Loucy (cell line): ENCODE results near the gene CLK3.

Source experiments
- H2AFZ ChIP-seq: fragments of 200-600 bp; sonication (generic); 2 replicates; pipeline ENCODE4 v1.6.0; 2016; ENCODE audit warnings: antibody characterized with exemption, mild to moderate bottlenecking, low read length, moderate library complexity
- H3F3A ChIP-seq: fragments of 200-600 bp; 2 replicates; pipeline ENCODE4 v1.6.0; 2016; ENCODE audit warnings: antibody characterized with exemption, low read depth, mild to moderate bottlenecking
- H3K27me3 ChIP-seq: fragments of 200-600 bp; sonication (generic); 2 replicates; pipeline ENCODE4 v1.6.1; 2014; ENCODE audit warnings: low read length, mild to moderate bottlenecking; ENCODE audit not compliant: insufficient read depth, poor library complexity, severe bottlenecking
- H3K36me3 ChIP-seq: fragments of 200-600 bp; sonication (generic); 2 replicates; pipeline ENCODE4 v1.6.1; 2016; ENCODE audit warnings: low read length; ENCODE audit not compliant: insufficient read depth
- H3K4me1 ChIP-seq: fragments of 200-600 bp; sonication (generic); 2 replicates; pipeline ENCODE4 v1.5.1; 2014; ENCODE audit warnings: low read length, mild to moderate bottlenecking; ENCODE audit not compliant: insufficient read depth, poor library complexity, severe bottlenecking
- H3K4me2 ChIP-seq: fragments of 200-600 bp; sonication (generic); 2 replicates; pipeline ENCODE4 v1.6.0; 2014; ENCODE audit warnings: antibody characterized with exemption, low read length, low read depth, mild to moderate bottlenecking; ENCODE audit not compliant: poor library complexity, severe bottlenecking
- H3K4me3 ChIP-seq: fragments of 200-600 bp; sonication (generic); 2 replicates; pipeline ENCODE4 v1.5.1; 2014; ENCODE audit warnings: low read length, mild to moderate bottlenecking, mixed read lengths; ENCODE audit not compliant: poor library complexity, severe bottlenecking
- H3K79me2 ChIP-seq: fragments of 200-600 bp; sonication (generic); 2 replicates; pipeline ENCODE4 v1.6.1; 2014; ENCODE audit warnings: low read length; ENCODE audit not compliant: insufficient read depth
- H3K9ac ChIP-seq: fragments of 200-600 bp; sonication (generic); 2 replicates; pipeline ENCODE4 v1.6.0; 2014; ENCODE audit warnings: mild to moderate bottlenecking, low read depth, low read length, moderate library complexity; ENCODE audit not compliant: poor library complexity, severe bottlenecking
- H3K9me2 ChIP-seq: fragments of 200-600 bp; sonication (generic); replicated peaks from 2 replicates; pipeline ENCODE4 v1.6.1; 2016; ENCODE audit warnings: low read depth, low read length, mixed read lengths
- H3K9me3 ChIP-seq: fragments of 200-600 bp; sonication (generic); 2 replicates; pipeline ENCODE4 v1.6.1; 2014; ENCODE audit warnings: mild to moderate bottlenecking, antibody characterized with exemption, low read length, low read depth; ENCODE audit not compliant: insufficient read depth
- H4K20me1 ChIP-seq: fragments of 200-600 bp; sonication (generic); 2 replicates; pipeline ENCODE4 v1.6.0; 2014; ENCODE audit warnings: antibody characterized with exemption, low read length, mild to moderate bottlenecking; ENCODE audit not compliant: insufficient read depth, poor library complexity, severe bottlenecking
- EZH2phosphoT487 ChIP-seq: fragments of 200-600 bp; IDR thresholded peaks from 2 replicates; pipeline ENCODE4 v1.6.1; 2018; ENCODE audit warnings: antibody characterized with exemption, mild to moderate bottlenecking, moderate library complexity, borderline replicate concordance
- TF ChIP-seq, protein P1 (sequence below): fragments of 200-600 bp; sonication (generic); conservative IDR thresholded peaks from 2 replicates; pipeline ENCODE4 v1.5.1; 2014; ENCODE audit warnings: mild to moderate bottlenecking, antibody characterized with exemption, low read length

CLK3 gene

DNA sequence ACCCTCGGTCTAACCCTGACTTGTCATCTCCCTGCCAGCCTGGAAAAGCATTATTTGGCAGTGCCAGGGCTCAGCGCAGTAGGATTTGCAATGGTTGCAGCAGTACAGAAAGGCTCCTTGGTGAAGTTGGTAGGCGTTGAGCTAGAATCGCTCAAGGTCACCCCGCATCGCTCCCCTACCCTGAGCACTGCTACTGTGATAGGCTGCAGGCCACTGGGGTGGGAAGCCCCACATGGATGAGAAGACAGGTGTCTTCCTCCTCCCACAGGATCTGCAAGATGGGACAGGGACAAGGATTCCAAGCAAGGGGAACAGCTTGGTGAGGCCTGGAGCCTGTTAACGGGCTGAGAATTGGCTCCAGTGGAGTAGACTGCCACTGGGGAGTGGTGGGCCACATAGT, 10.7 kb downstream of the CLK3 start:
- no peaks in the 10 kb centered on the region for H3K4me1 ChIP-seq
- H3K9ac ChIP-seq = no peak overlapping the region
- H3K27me3 ChIP-seq = no peaks in the 10 kb centered on the region
- no peaks in the 10 kb centered on the region for H3F3A ChIP-seq
- H3K9me3 ChIP-seq = no peaks in the 10 kb centered on the region
- TF ChIP-seq, protein P1, sequence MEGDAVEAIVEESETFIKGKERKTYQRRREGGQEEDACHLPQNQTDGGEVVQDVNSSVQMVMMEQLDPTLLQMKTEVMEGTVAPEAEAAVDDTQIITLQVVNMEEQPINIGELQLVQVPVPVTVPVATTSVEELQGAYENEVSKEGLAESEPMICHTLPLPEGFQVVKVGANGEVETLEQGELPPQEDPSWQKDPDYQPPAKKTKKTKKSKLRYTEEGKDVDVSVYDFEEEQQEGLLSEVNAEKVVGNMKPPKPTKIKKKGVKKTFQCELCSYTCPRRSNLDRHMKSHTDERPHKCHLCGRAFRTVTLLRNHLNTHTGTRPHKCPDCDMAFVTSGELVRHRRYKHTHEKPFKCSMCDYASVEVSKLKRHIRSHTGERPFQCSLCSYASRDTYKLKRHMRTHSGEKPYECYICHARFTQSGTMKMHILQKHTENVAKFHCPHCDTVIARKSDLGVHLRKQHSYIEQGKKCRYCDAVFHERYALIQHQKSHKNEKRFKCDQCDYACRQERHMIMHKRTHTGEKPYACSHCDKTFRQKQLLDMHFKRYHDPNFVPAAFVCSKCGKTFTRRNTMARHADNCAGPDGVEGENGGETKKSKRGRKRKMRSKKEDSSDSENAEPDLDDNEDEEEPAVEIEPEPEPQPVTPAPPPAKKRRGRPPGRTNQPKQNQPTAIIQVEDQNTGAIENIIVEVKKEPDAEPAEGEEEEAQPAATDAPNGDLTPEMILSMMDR = no peak
- H2AFZ ChIP-seq = no peak overlapping the region
- H3K4me3 ChIP-seq = no peak overlapping the region
- peaks cover 29% of the 10 kb centered on the region for H3K79me2 ChIP-seq
- H3K36me3 ChIP-seq = peaks cover 98% of the 10 kb centered on the region; the same call in 1 of the 2 replicates
- H4K20me1 ChIP-seq = peaks cover 30% of the 10 kb centered on the region
- no peaks in the 10 kb centered on the region for H3K9me2 ChIP-seq
- H3K4me2 ChIP-seq = no peak overlapping the region

DNA sequence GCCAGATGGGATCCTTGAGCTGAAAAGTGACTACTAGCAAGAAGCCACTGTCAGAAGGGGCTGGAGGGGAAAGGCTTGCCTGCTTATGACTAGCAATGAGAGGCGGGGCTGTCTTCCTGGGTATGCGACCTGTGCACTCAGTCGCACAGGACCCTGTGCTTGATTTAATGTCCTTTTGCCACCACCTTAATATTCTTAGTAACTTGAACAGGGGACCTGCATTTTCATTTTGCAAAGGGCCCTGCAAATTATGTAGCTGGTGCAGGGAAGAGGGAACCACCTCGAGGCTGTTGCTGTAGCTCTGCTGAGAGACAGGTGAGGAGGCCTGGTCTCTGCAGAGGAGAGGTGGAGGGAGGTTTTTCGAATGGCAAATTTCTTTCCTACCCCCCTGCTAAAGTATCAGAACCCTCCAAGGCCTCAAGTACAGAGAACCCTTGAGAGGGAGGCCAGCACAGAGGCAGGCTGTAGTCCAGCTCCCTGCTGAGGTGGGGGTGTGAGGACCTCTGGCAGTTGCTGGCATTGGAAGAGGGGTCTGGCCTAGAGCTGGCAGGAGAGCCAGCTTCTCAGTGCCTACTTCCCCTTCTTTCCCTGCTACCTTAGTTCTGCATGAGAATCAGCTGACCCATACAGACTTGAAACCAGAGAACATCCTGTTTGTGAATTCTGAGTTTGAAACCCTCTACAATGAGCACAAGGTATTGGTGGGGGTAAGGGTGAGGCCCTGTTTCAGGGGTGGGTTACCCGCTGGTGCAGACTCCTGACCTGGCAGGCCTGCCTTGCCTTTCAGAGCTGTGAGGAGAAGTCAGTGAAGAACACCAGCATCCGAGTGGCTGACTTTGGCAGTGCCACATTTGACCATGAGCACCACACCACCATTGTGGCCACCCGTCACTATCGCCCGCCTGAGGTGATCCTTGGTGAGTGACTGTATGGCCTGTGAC, 11.4 kb downstream of the CLK3 start:
- Histone ChIP-seq H3K4me3 (no peak overlapping the region), H3K79me2 (peaks cover 23% of the 10 kb centered on the region), H3K27me3 (no peaks in the 10 kb centered on the region), H3K36me3 (peaks cover 94% of the 10 kb centered on the region; the same call in 1 of the 2 replicates), H2AFZ (no peak overlapping the region), H3K9ac (no peak overlapping the region), H3K9me3 (no peaks in the 10 kb centered on the region), H3K9me2 (no peaks in the 10 kb centered on the region), H3K4me1 (no peaks in the 10 kb centered on the region), H3F3A (no peaks in the 10 kb centered on the region), H4K20me1 (peaks cover 23% of the 10 kb centered on the region), H3K4me2 (no peak overlapping the region)
- TF ChIP-seq EZH2phosphoT487 = no peak
- TF ChIP-seq, protein P1 = no peak

DNA sequence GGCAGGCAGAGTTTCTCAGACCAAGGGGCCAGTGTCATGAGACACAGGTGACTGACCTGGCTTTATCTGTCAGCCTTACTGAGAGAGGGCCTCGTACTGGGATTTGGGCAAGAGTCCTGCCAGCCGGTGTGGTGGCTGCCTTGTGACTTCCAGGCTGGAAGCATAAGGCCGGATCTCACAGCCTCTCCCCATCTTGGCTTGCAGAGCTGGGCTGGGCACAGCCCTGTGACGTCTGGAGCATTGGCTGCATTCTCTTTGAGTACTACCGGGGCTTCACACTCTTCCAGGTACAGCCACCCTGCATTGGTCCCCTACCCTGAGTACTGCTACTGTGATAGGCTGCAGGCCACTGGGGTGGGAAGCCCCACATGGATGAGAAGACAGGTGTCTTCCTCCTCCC, 12.1 kb downstream of the CLK3 start:
- Histone ChIP-seq H3K4me3 (no peak overlapping the region), H3K79me2 (peaks cover 15% of the 10 kb centered on the region), H3K9ac (no peak overlapping the region), H2AFZ (no peak overlapping the region), H3K27me3 (no peaks in the 10 kb centered on the region), H3K9me3 (no peaks in the 10 kb centered on the region), H3K4me2 (no peak overlapping the region), H3K4me1 (no peaks in the 10 kb centered on the region), H3K9me2 (no peaks in the 10 kb centered on the region), H3K36me3 (peaks cover 94% of the 10 kb centered on the region; the same call in 1 of the 2 replicates), H4K20me1 (peaks cover 16% of the 10 kb centered on the region), H3F3A (no peaks in the 10 kb centered on the region)
- no peak for TF ChIP-seq EZH2phosphoT487
- TF ChIP-seq, protein P1 = no peak
